Measurements from ENCODE around the gene INTS2.
"Not testable (repeated sequence)": the region's sequence is repeated elsewhere in the genome, so short reads cannot be mapped to it uniquely, and the experiment has no call there.

Gene INTS2

DNA sequence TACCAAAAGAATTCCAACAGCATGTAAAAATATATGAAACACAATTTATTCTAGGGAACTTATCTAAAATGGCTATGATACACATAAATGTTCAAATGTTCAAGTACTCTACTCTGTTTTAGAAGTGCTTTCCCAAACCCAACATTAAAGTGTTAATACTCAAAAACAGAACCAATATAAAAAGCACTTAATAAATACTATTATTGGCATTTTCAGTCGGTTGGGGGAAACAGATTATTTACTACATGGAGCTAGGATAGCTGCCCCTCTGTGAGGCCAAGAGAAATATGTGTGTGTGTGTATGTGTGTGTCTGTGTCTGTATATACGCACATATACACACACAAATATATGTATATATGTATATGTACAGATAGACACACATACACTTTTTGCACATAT, 32.4 kb downstream of the INTS2 start:
- no peak for DNase-seq

DNA sequence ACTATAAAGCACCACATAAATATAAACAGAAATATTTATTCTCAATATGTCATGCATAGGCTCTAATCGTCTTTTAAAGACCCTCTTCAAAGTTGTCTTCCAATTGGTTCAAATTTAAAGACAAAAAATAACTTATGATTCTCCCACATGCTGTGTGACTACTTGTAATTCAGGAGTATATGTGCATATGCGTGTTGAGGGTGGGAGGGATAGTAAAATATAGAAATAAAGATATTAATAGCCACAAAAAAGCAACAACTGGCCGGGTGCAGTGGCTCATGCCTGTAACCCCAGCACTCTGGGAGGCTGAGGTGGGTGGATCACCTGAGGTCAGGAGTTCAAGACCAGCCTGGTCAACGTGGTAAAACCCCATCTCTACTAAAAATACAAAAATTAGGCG, 33.5 kb downstream of the INTS2 start:
- DNase-seq, result not testable (repeated sequence)

DNA sequence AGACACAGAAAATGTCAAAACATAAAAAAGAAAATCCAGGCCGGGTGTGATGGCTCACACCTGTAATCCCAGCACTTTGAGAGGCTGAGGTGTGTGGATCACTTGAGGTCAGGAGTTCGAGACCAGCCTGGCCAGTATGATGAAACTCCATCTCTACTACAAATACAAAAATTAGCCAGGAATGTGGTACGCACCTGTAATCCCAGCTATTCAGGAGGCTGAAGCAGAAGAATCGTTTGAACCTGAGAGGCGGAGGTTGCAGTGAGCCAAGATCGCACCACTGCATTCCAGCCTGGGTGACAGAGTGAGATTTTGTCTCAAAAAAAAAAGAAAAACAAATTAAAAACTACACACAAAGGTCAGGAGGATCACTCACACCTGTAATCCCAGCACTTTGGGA, 40.0 kb downstream of the INTS2 start:
- DNase-seq, result not testable (repeated sequence)

DNA sequence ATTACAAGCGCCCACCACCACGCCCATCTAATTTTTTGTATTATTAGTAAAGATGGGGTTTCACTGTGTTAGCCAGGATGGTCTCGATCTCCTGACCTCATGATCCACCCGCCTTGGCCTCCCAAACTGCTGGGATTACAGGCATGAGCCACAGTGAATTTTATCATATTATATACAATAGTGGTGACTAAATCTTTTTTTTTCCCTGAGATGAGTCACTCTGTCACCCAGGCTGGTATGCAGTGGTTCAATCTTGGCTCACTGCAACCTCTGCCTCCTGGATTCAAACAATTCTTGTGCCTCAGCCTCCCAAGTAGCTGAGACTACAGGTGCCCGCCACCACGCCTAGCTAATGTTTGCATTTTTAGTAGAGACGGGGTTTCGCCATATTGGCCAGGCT, 41.9 kb downstream of the INTS2 start:
- DNase-seq, result not testable (repeated sequence)

DNA sequence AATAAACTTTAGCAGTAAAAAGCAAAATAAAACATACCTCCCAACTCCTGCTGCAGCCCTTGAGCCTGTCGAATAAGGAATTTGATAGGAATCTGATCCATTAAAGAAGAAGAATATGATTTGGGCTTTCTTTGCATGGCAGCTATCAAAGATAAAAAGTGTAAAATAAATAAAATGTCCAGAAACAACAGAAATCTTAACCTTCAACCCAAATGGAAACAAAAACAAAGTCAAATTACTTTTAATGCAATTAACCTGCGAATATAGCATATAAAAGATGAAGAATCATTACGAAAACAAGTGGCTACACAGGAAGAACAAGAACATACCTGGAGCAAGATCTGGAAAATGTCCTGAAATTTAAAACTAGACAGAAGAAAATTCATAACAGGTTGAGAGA, 42.9 kb downstream of the INTS2 start:
- DNase-seq, result no peak

DNA sequence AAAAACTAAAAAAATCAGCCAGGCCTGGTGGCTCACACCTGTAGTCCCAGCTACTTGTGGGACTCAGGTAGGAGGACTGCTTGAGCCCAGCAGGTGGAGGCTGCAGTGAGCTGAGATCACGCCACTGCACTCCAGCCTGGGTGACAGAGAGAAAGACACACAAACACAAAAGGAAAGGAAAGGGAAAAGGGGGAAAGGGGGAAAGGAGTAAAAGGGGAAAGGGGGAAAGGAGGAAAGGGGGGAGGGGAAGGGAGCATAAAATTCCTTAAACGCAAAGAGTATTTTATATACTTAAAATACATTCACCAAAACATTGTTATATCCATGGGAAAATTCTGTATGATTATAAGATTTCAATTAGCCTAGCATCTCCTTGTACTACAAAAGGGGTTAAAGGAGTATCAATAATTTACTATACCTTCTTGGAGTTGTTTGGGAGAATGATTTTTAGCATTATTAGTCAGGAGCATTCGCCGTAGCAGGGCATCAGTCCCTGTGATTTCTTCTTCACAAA, 47.1 kb downstream of the INTS2 start:
- DNase-seq, result no peak

DNA sequence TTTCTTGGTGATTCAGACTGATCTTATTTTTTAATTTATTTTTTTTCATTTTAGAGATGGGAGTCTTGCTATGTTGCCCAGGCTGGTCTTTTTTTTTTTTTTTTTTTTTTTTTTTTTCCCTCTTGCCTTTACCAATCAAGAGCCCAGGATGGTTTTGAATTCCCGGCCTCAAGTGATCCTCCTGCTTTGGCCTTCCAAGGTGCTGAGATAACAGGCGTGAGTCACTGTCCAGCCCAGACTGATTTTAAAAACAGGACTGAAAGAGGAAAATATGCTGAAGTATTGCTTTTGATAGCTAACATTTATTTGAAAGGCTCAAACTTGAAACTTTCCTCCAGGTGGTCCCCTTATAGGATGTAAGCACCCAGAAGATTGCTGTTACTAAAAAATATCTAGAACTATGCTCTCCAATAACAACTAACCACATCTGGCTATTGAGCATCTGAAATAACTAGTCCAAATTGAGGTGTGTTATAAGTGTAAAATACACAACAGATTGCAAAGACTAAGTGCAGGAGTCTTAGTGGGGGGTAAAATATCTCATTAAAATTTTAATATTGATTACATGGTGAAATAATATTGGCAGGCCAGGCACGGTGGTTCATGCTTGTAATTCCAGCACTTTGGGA, 48.7 kb downstream of the INTS2 start:
- DNase-seq, result no peak

DNA sequence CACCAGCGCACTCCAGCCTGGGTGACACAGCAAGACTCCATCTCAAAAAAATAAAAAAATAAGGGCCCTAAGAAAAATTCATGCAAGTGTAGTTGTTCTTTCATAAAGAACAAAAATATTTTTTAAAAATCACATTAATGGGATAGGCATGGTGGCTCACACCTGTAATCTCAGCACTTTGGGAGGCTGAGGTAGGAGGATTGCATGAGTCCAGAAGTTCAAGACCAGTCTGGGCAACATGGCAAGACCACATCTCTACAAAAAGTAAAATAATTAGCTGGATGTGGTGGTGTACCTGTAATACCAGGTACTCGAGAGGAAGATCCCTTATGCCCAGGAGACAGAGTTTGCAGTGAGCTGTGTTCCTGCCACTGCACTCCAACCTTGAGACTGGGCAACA, 49.3 kb downstream of the INTS2 start:
- DNase-seq, result no peak

DNA sequence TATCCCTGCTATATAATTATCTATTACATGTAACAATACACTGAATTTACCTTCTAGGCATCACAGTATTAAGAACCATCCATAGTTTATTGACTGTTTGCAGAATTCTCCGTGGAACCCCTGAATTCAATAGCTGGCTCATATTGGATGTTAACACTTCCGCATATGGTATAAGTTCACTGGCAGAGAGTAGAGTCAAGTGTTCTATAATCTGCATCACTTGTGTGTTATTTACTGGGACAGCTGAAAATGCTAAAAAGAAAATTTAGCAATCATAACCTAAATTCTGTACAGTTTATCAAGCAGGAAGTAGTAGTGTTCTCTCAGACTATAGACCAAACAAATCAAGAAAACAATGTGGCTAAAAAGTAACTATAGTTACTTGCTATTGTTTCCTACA, 49.9 kb downstream of the INTS2 start:
- DNase-seq, result no peak

DNA sequence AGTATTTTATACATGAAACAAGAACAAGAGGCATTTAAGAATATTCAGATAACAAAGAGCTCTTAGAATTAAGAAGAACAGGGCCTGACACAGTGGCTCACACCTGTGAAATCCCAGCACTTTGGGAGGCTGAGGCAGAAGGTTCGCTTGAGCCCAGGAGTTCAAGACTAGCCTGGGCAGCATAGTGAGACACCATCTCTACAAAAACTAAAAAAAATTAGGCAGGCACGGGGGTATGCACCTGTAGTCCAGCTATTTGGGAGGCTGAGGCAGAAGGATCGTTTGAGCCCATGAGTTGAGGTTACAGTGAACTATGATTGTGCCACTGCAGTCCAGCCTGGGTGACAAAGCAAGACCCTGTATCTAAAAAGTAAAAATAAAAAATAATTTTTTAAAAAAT, 52.0 kb downstream of the INTS2 start:
- no peak for DNase-seq

DNA sequence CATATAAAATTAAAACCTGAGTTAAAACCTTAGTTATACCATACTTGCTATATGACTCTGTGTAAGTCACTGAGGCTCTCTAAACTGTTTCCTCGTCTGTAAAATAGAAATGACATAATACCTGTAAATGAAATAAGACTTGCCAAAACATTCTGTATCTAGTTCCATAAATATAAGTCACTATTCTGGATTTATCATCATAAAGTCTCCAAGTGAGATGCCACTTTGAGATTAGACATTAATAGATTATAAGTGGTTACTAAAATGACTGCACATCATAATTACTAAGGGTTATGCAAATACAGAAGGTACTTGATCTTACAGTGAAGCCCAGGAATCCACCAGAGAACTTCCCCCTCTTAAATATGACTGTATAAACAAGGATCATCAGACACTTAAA, 52.5 kb downstream of the INTS2 start:
- DNase-seq, result no peak

DNA sequence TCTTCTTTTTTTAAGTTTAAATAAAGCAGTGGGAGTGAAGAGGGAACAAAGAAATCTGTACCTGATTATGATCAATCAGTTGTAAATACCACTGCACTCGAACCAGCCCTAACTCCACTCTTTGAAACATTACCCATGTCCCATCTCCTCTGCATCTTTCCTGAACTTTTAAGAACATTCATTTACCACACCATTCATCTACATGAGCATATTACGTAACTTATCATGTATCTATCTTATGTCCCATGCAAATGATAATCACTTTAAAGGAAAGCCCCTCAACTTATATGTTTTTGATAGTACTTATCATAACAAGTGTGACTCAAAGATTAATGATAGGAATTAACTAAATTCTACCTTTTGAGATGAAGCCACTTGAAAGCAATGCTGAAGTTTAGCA, 53.7 kb downstream of the INTS2 start:
- no peak for DNase-seq

DNA sequence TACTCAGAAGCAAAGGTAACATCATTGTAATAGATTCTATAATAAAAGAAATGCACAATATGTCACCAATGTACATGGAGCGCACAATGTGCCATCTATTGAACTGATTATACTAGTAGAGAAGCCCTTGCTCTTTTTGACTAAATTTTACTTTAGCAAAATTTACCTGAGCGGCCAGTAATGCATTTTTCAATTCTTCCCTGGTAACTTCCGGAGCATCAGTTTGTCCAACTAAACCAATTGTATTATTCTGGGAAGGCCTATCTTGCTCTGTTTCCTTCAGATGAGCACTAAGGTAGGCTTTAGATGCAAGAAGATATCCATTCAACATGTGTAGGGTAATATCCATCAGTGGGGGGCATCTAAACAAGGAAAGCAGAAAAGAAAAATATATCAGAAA, 55.7 kb downstream of the INTS2 start:
- DNase-seq, result no peak

DNA sequence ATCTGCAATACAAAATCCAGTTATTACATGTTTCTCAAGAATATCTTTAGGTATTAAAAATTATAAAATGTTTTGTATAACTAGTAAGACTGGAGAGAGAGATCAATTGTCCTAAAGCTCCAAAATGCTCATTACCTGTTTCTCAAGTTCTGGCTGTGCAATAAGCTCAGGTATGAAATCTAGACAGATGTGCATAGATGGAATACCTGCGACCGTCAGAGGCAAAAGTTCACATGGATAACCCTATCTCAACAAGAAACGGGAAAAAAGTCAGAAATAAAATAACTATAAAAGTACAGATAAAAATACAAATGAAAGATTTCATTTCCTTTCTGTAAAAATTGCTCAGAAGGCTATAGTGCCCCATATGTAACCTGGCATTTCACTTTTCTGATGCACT, 58.6 kb downstream of the INTS2 start:
- no peak for DNase-seq

DNA sequence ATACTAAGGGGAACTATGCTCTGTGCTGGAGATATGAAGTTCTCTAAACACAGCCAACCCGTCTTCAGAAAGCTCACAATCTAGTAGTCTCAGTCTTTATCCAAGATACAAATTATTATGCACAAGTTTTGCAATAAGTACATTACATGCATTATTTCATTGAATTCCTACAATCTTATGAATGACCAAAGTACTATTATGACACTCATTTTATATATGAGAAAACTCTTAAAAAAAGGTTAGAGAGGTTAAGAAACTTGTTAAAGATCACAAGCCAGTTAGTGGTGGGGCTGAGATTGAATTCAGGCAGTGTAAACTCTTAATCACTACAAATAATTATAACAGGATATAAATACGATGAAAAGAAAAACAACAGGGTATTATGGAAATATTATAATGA, 59.7 kb downstream of the INTS2 start:
- DNase-seq, result no peak

DNA sequence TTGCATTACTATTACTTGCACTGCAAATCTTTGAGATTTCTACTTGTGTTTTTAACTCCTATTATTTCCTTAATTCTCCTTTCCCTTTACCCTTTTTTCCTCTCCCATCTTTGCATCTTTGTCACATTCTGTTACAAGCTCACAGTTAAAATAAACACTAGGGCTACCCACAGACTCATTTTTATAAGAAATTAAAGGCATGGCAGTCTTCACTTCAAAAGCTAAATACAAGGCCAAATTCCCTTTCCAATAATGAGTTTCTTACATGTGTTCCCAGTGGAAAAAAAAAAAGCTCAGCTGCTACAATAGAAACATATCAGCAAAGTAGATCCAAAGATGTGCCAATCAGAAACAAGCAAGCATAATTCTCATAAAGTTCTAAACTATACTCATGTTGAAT, 60.7 kb downstream of the INTS2 start:
- DNase-seq, result no peak

DNA sequence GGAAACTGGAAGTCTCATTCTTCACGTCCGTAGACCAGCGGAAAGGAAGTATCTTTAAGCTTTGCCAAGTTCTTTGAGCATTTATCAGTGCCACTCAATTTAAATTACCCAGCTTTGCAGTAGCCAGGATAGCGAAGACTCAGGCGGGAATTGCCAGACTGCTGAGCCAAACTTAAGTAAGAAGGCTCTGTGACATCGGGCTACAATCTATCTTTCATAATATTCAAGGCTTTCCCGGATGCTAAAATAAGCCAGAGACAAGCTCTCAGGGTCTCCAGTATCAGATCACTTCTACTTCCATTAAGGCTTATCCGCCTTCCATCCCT, 64.0 kb downstream of the INTS2 start:
- DNase-seq, result no peak

DNA sequence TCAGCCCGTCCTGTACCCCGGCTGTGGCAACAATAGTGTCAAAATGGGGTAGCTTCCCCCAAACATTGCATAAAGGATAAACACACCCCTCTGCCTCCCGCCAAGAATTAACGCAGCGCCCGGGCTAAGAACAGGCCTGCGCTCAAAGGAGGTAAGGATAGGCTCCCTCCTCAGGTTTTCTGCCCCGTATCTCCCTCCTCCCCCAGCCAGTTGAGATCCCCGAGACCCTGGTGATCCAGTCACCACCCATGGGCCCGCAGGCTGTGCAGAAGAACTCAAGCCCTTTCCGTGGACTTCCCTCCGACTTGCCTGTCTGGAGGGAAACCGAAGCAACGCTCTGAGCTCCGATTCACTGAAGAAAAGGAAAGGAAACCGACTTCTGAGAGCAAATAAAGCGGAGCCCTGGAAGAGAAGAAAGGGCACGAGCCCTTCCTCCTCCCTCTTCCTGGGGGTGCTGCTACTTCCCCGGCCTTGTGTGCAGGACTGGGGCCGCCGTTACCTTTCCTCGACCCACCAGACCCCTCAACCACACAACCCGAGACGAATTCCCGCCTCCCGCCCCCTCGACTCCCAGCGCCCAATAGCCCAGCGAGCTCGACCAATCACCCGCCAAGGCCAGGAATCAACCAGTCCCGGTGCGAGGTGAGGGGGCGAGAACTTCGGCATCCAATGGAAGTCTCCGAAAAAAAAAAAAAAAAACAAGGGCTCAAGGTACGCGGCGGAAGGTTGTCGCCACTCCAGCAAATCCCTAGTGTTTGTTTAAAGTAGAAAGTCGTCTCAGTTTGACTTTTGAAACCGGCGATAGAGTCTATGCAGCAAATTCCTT, 64.6 kb downstream of the INTS2 start, which contains the start of gene BRIP1:
Gene BRIP1, minus strand, starts transcription at position 554 of the 826 bp plus-strand sequence. CDS start 1,989 bp downstream, outside the sequence.
- DNase-seq, result peak; percentile 95

DNA sequence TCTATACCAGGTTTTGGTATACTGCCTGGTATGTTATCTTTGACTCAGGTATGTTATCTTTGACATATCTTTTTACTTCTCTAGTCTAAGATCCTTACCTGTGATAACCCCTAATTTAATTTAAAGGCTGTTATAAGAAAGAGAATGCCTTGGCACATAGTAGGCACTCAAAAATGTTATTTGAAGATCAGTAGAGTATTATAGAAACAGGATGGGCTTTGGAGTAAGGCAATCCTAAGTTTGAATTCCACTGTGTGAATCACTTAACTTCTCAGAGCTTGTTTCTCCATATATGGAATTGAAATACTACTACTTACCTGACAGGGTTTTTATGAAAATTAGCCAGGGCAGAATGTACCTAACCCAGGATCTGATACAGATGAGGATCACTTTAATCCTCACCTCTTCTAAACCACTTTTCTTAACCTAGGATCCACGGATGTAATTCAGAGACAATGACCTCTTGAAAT, 65.6 kb downstream of the INTS2 start:
- DNase-seq, result no peak

DNA sequence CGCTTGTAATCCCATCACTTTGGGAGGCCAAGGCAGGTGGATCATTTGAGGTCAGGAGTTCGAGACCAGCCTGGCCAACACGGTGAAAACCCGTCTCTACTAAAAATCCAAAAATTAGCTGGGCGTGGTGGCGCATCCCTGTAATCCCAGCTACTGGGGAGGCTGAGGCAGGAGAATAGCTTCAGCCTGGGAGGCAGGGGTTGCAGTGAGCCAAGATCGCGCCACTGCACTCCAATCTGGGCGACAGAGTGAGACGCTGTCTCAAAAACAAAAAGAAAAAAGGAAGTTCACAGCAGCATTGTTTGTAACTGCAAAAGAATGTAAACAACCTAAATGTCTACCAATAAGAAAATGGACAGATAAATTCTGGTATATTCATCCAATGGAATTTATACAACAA, 67.4 kb downstream of the INTS2 start:
- not testable (repeated sequence) for DNase-seq

DNA sequence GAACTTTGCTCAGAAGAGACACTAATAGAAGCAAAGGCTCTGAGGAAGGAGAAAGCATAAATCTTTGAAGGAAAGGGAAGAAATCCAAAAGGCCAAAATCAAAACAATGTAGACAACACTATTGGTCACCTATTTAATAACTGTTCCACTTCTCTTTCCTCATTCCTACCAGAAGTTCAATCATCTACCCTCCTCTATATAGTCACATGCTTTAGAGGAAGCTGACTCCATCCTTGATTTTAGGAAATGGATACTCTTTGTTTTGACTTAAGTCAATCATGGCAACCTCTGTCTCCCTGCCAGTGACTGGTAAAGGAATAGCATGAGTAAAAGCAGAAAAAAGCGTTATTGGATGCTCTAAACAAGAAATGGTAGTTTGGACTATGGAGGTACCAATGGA, 71.7 kb downstream of the INTS2 start:
- no peak for DNase-seq

DNA sequence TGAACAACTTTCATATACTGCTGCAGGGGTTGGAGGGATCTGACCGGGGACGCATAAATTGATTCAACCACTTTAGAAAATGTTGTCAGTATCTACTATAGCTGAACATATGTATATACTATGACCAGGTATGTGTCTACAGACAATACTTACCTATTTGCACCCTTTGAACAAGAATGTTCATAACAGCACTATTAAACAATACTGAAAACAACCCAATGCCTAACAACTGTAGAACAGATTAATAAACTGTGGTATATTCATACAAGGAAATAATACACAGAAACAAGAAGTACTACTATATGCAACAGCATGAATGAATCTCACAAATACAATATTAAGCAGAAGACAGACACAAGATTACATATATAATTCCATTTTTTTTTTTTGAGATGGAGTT, 74.9 kb downstream of the INTS2 start:
- no peak for DNase-seq

DNA sequence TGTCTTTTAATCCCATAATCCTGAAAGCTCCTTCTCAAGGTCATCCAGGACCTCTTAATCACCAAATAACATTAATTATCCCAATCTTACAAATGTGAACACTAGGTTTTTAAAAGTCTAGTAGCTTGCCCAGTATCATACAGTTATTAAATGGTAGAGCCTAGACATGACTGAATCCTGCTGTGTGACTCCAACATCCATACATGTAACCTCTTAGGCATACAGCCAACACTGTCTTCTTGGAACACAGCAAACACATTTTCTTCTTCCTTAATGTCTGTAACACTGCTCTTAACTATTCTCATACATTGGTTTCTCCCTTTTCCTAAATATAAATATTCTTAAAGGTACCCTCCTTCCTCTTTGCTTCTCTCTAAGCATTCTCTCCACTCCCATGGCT, 78.1 kb downstream of the INTS2 start:
- DNase-seq, result no peak

DNA sequence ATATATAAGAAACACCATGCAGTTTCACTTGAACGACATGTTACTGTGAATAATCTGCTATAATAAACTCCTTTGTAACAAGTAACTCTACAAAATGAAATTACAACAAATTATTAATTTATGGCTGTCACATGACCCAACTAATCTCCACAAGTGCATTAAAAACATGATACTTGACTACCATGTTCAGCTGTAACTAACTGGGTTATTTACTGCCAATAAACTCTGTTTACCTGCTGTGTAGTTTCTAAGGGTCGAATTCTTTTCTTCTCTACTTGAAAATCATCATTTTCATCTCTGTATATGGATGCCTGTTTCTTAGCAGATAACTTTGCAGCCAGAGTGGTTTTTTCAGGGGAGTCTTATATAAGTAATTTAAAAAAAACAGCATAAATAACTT, 78.9 kb downstream of the INTS2 start:
- DNase-seq, result no peak

DNA sequence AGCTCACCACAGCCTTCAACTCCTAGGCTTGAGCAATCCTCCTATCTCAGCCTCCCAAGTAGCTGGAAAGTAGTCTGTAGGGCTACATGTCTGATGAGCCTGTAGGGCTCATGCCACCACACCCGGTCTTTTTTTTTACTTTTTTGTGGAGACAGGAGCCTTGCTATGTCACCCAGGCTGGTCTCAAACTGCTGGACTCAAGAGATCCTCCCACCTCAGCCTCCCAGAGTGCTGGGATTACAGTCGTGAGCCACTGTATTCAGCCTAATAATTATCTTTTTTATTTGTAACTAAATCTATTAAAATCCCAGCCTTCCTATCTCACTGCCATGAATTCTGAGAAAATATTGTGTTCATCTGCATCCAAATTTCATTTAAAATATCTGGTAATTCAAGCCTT, 79.5 kb downstream of the INTS2 start:
- no peak for DNase-seq

Data from NCI-H510A treated with DMSO at 0.1 percent for 48 hours (cell line).